Ureter (tissue), 1 donor: Measurements from ENCODE around the gene LSM14A. TPM values are rescaled to one million over a fixed set of nuclear protein-coding genes. Genes with fewer than 3 reads are reported as not detected.
A peak's percentile ranks its signal among the peaks of the same experiment; 100 is the strongest.
"Not testable (repeated sequence)": the region's sequence is repeated elsewhere in the genome, so short reads cannot be mapped to it uniquely, and the experiment has no call there.

Experiments
- DNase-seq: peaks from one replicate; pipeline ENCODE4 v3.0.0-alpha.2; 2020; ENCODE audit warnings: low spot score
- total RNA-seq: library from RNA; stranded (reverse); gene quantifications from one replicate; pipeline ENCODE4 v1.2.4, GENCODE V29; 2023
- donor health status: DM: yes; HTN: yes; CAD: no.

LSM14A gene
- 119 TPM for total RNA-seq

DNA sequence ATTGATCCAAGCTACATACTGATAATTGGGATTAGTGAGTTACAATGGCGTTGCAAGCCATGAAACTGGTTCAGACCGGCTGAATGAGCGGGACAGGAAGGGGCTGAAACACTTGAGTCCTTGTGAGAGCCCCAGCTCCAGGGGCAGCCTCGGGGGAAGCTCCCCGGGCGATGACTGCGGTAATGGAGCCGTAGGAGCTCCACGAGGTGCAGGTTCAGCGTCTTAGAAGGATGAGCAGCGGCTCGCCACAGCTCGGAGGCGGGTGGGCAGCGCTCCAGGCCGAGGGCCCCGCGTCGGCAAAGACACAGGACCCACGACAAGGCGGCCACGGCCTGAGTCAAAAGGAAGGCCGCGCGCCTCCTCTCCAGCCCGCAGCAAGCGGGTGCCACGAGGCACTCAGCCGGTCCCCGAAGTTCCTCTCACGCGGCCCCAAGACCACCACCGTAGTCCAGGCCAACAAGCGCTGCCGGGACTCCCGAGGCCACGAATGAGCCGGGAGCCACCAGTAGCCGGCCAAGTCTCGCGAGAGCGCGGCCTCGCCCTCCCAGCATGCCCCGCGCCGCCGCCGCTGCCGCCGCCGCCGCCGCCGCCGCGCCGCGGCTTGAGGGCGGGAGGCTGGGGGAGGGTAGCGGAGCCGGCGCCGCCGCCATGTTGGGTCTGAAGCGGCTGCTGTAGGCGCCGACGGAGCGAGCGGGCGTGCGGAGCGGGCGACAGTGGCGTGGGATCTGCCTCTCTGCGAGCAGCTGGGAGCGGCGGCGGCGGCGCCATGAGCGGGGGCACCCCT lies at the start of gene LSM14A:
LSM14A (plus strand) TSS at position 628 of the 784 bp plus-strand sequence; CDS start at position 767, 139 bp downstream.
- peak; percentile 92 for DNase-seq

GRCh38 chr19:34124828-34125227 lies 47.5 kb upstream of the LSM14A start:
- no peak for DNase-seq

DNA sequence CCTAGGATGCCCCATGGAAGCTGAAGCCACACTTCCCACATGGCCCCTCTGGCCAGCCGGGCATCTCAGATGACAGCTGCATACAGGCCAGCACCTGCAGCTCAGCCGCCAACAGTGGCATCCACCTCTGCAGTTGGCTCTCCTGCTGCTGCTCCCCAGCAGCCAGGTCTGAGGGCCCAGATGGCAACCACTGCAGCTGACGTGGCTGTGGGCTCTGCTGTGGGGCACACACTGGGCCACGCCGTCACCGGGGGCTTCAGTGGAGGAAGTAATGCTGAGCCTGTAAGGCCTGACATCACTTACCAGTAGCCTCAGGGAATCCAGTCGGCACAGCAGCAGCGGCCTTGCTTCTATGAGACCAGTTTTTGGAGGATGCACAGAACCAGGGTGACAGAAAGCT lies 45.3 kb upstream of the LSM14A start:
- no peak for DNase-seq

GRCh38 chr19:34127684-34128189 lies 44.6 kb upstream of the LSM14A start:
- no peak for DNase-seq

- DNase-seq = no peak
Measured at GRCh38 chr19:34128558-34129250, 43.6 kb upstream of the LSM14A start.

GRCh38 chr19:34131100-34131499 lies 41.2 kb upstream of the LSM14A start:
- no peak for DNase-seq

GRCh38 chr19:34132145-34132544 lies 40.2 kb upstream of the LSM14A start:
- not testable (repeated sequence) for DNase-seq

GRCh38 chr19:34132706-34133105 lies 39.6 kb upstream of the LSM14A start:
- not testable (repeated sequence) for DNase-seq

GRCh38 chr19:34134190-34135053 lies 37.9 kb upstream of the LSM14A start:
- DNase-seq = peak; percentile 85

DNA sequence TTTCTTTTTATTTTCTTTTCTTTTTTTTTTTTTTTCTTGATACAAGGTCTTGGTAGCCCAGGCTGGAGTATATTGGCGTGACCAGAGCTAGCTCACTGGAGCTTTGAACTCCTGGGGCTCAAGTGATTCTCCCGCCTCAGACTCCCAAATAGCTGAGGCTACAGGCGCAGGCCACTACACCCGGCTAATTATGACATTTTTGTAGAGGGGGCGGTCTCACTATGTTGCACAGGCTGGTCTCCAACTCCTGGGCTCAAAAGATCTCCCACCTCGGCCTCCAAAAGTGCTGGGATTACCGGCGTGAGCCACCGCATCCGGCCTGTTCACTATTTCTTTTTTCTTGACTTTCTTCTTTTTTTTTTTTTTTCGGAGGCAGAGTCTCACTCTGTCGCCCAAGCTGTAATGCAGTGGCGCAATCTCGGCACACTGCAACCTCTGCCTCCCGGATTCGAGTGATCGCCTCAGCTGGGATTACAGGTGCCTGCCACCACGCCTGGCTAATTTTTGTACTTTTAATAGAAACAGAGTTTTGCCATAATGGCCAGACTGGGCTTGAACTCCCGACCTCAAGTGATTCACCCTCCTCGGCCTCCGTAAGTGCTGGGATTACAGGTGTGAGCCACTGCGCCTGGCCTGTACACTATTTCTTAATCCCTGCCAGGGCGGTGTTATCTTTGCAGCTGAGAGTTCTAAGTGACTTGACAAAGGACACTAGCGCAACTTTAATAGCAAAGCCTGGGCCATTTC lies 37.1 kb upstream of the LSM14A start:
- no peak for DNase-seq

DNA sequence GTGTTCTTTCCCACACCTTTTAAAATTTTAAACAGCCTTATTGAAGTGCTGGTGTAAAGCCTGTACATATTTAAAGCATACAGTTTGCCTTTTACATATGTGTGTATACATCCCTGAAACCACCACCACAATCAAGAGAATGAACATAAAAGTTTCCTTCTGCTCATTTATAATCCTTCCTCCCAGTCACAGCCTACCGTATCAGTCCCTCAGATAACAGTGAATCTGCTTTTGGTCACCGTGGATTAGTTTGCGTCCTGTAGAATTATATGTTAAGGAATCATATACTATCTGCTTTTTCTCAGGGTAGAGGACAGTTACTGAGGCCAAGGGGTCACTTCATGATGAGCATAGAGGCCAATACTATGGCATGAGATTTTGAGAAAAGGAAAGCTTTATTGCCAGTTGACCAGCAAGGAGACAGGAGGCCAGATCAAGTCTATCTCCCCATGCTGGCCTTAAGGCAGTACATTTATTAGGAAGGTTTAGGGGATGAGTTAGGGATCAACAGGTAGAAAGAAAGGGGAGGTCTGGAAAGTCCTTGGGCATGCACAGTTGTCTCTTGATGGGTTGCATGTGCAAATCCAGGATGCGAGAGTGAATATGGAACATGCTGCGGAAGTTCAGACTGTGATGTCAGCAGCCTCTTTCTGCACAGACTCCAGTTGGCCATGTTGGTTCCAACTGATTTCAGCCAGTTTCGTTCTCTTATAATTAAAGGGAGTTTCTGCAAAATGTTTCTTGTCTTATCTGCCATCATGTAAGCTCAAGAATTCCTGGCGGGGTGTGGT lies 36.3 kb upstream of the LSM14A start:
- no peak for DNase-seq

DNA sequence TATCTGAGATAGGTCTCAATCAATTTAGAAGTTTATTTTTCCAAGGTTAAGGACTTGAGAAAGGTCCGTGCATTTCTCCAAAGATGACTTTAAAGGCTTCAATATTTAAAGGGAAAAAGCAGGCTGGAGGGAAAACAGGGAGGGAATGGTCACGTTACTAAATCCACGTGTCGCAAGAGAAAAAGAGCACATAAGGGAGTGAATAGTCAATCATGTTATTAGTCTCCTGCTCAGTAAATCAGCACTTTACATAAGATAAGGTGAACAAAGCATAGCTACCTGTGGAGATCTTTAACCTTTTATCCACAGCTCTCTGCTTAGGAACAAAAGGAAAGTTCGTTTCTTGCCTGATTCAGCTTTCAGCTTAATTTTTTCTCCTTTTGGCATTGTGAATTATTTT lies 31.3 kb upstream of the LSM14A start:
- no peak for DNase-seq

DNA sequence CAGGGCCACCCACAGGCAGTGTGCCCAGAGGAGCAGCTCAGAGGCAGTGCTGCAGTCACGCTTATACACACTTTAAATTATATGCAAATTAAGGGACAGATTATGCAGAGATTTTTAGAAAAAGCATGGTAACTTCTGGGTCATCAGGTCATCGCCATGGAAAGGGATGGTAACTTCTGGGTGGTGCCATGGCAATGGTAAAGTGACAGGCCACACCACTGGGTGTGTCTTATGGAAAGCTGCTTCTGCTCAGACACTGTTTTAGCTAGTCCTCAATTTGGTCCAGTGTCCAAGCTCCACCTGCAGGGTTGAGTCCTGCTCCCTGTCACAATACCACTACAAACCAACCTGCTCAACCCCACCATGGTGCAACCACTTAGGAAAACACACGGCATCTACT lies 29.9 kb upstream of the LSM14A start:
- DNase-seq = no peak

- DNase-seq = peak; percentile 52
Measured at GRCh38 chr19:34145741-34146202, 26.5 kb upstream of the LSM14A start.

GRCh38 chr19:34148658-34149185 lies 23.6 kb upstream of the LSM14A start:
- no peak for DNase-seq

DNA sequence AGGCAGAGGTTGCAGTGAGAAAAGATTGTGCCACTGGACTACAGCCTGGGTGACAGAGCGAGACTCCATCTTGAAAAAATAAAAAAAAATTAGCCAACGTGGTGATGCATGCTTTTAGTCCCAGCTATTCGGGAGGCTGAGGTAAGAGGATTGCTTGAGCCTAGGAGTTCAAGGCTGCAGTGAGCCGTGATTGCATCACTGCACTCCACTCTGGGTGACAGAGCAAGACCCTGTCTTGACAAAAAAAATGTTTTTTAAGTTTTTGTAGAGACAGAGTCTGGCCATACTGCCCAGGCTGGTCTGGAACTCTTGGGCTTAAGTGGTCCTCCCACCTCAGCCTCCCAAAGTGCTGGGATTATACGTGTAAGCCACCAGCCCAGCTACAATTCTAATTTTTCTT lies 22.4 kb upstream of the LSM14A start:
- DNase-seq = no peak

DNA sequence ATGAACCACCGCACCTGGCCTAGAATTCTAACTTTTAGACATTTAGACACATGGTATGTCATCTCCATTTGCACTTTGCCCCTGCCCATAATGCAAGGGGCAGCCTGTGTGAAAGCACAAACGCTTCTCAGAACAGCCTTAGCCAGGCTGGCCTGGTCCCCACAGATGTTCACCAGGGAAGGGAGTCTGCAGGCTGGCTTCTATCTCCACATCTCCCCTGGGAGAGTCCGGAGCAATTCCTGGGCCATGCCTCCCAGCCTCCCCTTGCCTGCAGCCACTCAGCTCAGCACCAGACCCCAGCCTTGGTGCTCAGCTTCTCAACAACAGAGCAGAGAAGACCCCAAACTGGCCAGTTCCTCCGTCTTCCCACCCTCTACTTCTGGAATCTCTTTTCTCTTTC lies 21.7 kb upstream of the LSM14A start:
- DNase-seq = no peak

DNA sequence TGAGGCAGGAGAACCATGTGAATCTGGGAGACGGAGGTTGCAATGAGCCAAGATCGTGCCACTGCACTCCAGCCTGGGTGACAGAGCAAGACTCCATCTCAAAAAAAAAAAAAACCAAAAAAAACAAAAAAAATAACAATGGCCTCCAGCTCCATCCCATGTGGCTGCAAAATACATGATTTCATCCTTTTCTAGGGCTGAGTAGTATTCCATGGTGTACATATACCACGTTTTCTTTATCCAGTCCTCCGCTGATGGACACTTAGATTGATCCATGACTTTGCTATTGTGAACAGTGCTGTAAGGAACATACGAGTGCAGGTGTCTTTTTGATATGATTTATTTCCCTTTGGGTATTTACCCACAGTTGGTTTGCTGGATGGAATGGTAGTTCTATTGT lies 20.9 kb upstream of the LSM14A start:
- DNase-seq = no peak

GRCh38 chr19:34154401-34154800 lies 17.9 kb upstream of the LSM14A start:
- DNase-seq = no peak

DNA sequence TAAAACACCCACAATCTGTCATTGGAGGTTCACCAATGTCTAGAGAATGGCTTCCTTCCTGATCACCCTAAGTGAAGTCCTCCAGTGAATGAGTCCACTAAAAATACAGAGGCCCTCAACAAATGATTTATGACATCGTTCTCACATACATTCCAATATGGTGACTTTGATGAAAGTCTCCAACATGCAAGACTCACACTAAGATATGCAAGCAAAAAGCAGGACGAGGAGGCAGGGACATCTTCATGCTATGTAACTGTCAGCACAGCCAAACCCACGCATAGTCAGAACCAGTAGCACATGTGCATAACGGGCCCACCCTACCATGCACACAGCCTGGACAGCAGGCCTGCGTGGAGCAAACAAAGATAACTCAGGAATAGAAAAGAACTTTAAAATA lies 16.6 kb upstream of the LSM14A start:
- DNase-seq = no peak
